Measurements from ENCODE around the gene MTMR4.
A peak's percentile ranks its signal among the peaks of the same experiment; 100 is the strongest.
"Not testable (repeated sequence)": the region's sequence is repeated elsewhere in the genome, so short reads cannot be mapped to it uniquely, and the experiment has no call there.

The MTMR4 gene

GRCh38 chr17:58521680-58522079 is 7.2 kb upstream of the MTMR4 start:
- no peak for DNase-seq

- DNase-seq = peak; percentile 14
These were observed 6.5 kb upstream of the MTMR4 start for GRCh38 chr17:58520843-58521430.

- DNase-seq = peak; percentile 100
These were observed 3.6 kb upstream of the MTMR4 start for GRCh38 chr17:58517928-58518609.

- no peak for DNase-seq
These were observed 3.0 kb upstream of the MTMR4 start for GRCh38 chr17:58517378-58517927.

GRCh38 chr17:58516644-58517377 is 2.4 kb upstream of the MTMR4 start:
- DNase-seq = no peak

- no peak for DNase-seq
These were observed 848 bp upstream of the MTMR4 start for GRCh38 chr17:58515286-58515685.

GRCh38 chr17:58514770-58515157 is 326 bp upstream of the MTMR4 start:
- DNase-seq = no peak

- no peak for DNase-seq
These were observed 1.0 kb downstream of the MTMR4 start for GRCh38 chr17:58513267-58513964.

- no peak for DNase-seq
These were observed 4.4 kb downstream of the MTMR4 start for GRCh38 chr17:58510075-58510474.

GRCh38 chr17:58508341-58509067 is 5.9 kb downstream of the MTMR4 start:
- DNase-seq = no peak

- DNase-seq = no peak
These were observed 7.3 kb downstream of the MTMR4 start for GRCh38 chr17:58507123-58507634.

GRCh38 chr17:58506354-58507080 is 7.9 kb downstream of the MTMR4 start:
- no peak for DNase-seq

- no peak for DNase-seq
These were observed 9.5 kb downstream of the MTMR4 start for GRCh38 chr17:58504826-58505351.

GRCh38 chr17:58503866-58504265 is 10.6 kb downstream of the MTMR4 start:
- no peak for DNase-seq

GRCh38 chr17:58503134-58503533 is 11.3 kb downstream of the MTMR4 start:
- DNase-seq = not testable (repeated sequence)

GRCh38 chr17:58501451-58501850 is 13.0 kb downstream of the MTMR4 start:
- no peak for DNase-seq

GRCh38 chr17:58498177-58498828 is 16.1 kb downstream of the MTMR4 start:
- DNase-seq = no peak

- DNase-seq = no peak
These were observed 20.9 kb downstream of the MTMR4 start for GRCh38 chr17:58493506-58493905.

GRCh38 chr17:58492238-58493121 is 22.0 kb downstream of the MTMR4 start:
- no peak for DNase-seq

Measured in midbrain (tissue), 1 donor.